Karpas-422 (cell line): ENCODE data around the gene MRGPRF. TPM values are rescaled to one million over a fixed set of nuclear protein-coding genes. Genes with fewer than 3 reads are reported as not detected.

Experiments used
- DNase-seq: peaks from one replicate; pipeline ENCODE4 v3.0.0-alpha.2; 2015
- H2AFZ ChIP-seq: fragments of 200-600 bp; sonication (generic); 2 replicates; pipeline ENCODE4 v1.6.1; 2014; ENCODE audit warnings: antibody characterized with exemption, low read length, mixed read lengths
- H3K27ac ChIP-seq: fragments of 200-600 bp; sonication (generic); 2 replicates; pipeline ENCODE4 v1.5.1; 2014; ENCODE audit warnings: mild to moderate bottlenecking, low read length, moderate library complexity
- H3K27me3 ChIP-seq: fragments of 200-600 bp; sonication (generic); 2 replicates; pipeline ENCODE4 v1.6.1; 2014; ENCODE audit warnings: low read length, mixed read lengths
- H3K36me3 ChIP-seq: fragments of 200-600 bp; sonication (generic); 2 replicates; pipeline ENCODE4 v1.6.1; 2014; ENCODE audit warnings: low read length, mixed read lengths; ENCODE audit not compliant: insufficient read depth
- H3K4me1 ChIP-seq: fragments of 200-600 bp; sonication (generic); 2 replicates; pipeline ENCODE4 v1.6.1; 2014; ENCODE audit warnings: mild to moderate bottlenecking, low read length, mixed read lengths
- H3K4me2 ChIP-seq: fragments of 200-600 bp; sonication (generic); 2 replicates; pipeline ENCODE4 v1.6.1; 2014; ENCODE audit warnings: low read length, low read depth, mild to moderate bottlenecking; ENCODE audit not compliant: poor library complexity, severe bottlenecking
- H3K4me3 ChIP-seq: fragments of 200-600 bp; sonication (generic); 2 replicates; pipeline ENCODE4 v1.5.1; 2014; ENCODE audit warnings: mild to moderate bottlenecking, antibody characterized with exemption, low read length, mixed read lengths
- H3K79me2 ChIP-seq: fragments of 200-600 bp; sonication (generic); 2 replicates; pipeline ENCODE4 v1.6.1; 2014; ENCODE audit warnings: mild to moderate bottlenecking, low read length, mixed read lengths
- H3K9ac ChIP-seq: fragments of 200-600 bp; sonication (generic); 2 replicates; pipeline ENCODE4 v1.6.0; 2014; ENCODE audit warnings: low read length
- H3K9me2 ChIP-seq: fragments of 200-600 bp; sonication (generic), shearing (Covaris generic); replicated peaks from 2 replicates; pipeline ENCODE4 v1.6.0; 2014; ENCODE audit warnings: mild to moderate bottlenecking, low read length, moderate library complexity; ENCODE audit not compliant: insufficient read depth
- H3K9me3 ChIP-seq: fragments of 300-700, 200-600 bp; sonication (generic); 2 replicates; pipeline ENCODE4 v1.6.1; 2014; ENCODE audit warnings: low read length, mixed read lengths
- H4K20me1 ChIP-seq: fragments of 200-600 bp; sonication (generic); 2 replicates; pipeline ENCODE4 v1.6.1; 2014; ENCODE audit warnings: mild to moderate bottlenecking, antibody characterized with exemption, low read length, low read depth; ENCODE audit not compliant: insufficient read depth
- total RNA-seq: library from RNA; depleted of rRNA; stranded (reverse); fragments of >200 nt; shearing (Covaris generic); gene quantifications from 2 replicates; pipeline ENCODE4 v1.2.3, GENCODE V29; 2014; ENCODE audit warnings: low replicate concordance

Gene MRGPRF
- total RNA-seq, 1 experiment from 2014 or later = not detected

- no peaks in the 10 kb centered on the region for H3K4me1 ChIP-seq
- H3K36me3 ChIP-seq = no peaks in the 10 kb centered on the region
- no peaks in the 10 kb centered on the region for H3K9me3 ChIP-seq
- no peaks in the 10 kb centered on the region for H3K9me2 ChIP-seq
- H3K4me2 ChIP-seq = no peak overlapping the region
- DNase-seq = no peak
- no peaks in the 10 kb centered on the region for H4K20me1 ChIP-seq
- no peaks in the 10 kb centered on the region for H3K79me2 ChIP-seq
- no peaks in the 10 kb centered on the region for H3K27me3 ChIP-seq
- H3K27ac ChIP-seq = no peak overlapping the region
- no peak overlapping the region for H3K9ac ChIP-seq
- H2AFZ ChIP-seq = no peak overlapping the region
- no peak overlapping the region for H3K4me3 ChIP-seq
Observed at GRCh38 chr11:69004411-69005182, 8.4 kb downstream of the MRGPRF start.

- Histone ChIP-seq H3K4me2 (no peak overlapping the region), H3K4me1 (no peaks in the 10 kb centered on the region), H3K27ac (no peak overlapping the region), H3K9ac (no peak overlapping the region), H3K27me3 (no peaks in the 10 kb centered on the region), H3K79me2 (no peaks in the 10 kb centered on the region), H3K36me3 (no peaks in the 10 kb centered on the region), H3K9me2 (no peaks in the 10 kb centered on the region), H2AFZ (no peak overlapping the region), H3K4me3 (no peak overlapping the region), H4K20me1 (no peaks in the 10 kb centered on the region), H3K9me3 (no peaks in the 10 kb centered on the region)
- no peak for DNase-seq
Observed at GRCh38 chr11:69003866-69004367, 9.1 kb downstream of the MRGPRF start.

GRCh38 chr11:69003301-69003865, 9.7 kb downstream of the MRGPRF start:
- no peak overlapping the region for H3K27ac ChIP-seq
- no peaks in the 10 kb centered on the region for H3K36me3 ChIP-seq
- H3K27me3 ChIP-seq = no peaks in the 10 kb centered on the region
- H4K20me1 ChIP-seq = no peaks in the 10 kb centered on the region
- no peaks in the 10 kb centered on the region for H3K4me1 ChIP-seq
- H3K4me3 ChIP-seq = no peak overlapping the region
- H3K9me2 ChIP-seq = no peaks in the 10 kb centered on the region
- no peak overlapping the region for H2AFZ ChIP-seq
- no peak overlapping the region for H3K9ac ChIP-seq
- H3K9me3 ChIP-seq = no peaks in the 10 kb centered on the region
- H3K79me2 ChIP-seq = no peaks in the 10 kb centered on the region
- no peak for DNase-seq
- H3K4me2 ChIP-seq = no peak overlapping the region

GRCh38 chr11:69002570-69003231, 10.3 kb downstream of the MRGPRF start:
- Histone ChIP-seq H3K4me2 (no peak overlapping the region), H2AFZ (no peak overlapping the region), H3K9ac (no peak overlapping the region), H3K36me3 (no peaks in the 10 kb centered on the region), H4K20me1 (no peaks in the 10 kb centered on the region), H3K4me1 (no peaks in the 10 kb centered on the region), H3K79me2 (no peaks in the 10 kb centered on the region), H3K4me3 (no peak overlapping the region), H3K27ac (no peak overlapping the region), H3K27me3 (no peaks in the 10 kb centered on the region), H3K9me2 (no peaks in the 10 kb centered on the region), H3K9me3 (no peaks in the 10 kb centered on the region)
- no peak for DNase-seq

GRCh38 chr11:69002110-69002569, 10.9 kb downstream of the MRGPRF start:
- H2AFZ ChIP-seq = no peak overlapping the region
- H3K9me2 ChIP-seq = no peaks in the 10 kb centered on the region
- H3K4me1 ChIP-seq = no peaks in the 10 kb centered on the region
- no peaks in the 10 kb centered on the region for H3K27me3 ChIP-seq
- DNase-seq = no peak
- no peaks in the 10 kb centered on the region for H4K20me1 ChIP-seq
- no peak overlapping the region for H3K4me3 ChIP-seq
- no peaks in the 10 kb centered on the region for H3K9me3 ChIP-seq
- no peak overlapping the region for H3K4me2 ChIP-seq
- H3K36me3 ChIP-seq = no peaks in the 10 kb centered on the region
- H3K27ac ChIP-seq = no peak overlapping the region
- no peaks in the 10 kb centered on the region for H3K79me2 ChIP-seq
- no peak overlapping the region for H3K9ac ChIP-seq

GRCh38 chr11:69001243-69002081, 11.6 kb downstream of the MRGPRF start:
- no peaks in the 10 kb centered on the region for H3K27me3 ChIP-seq
- no peaks in the 10 kb centered on the region for H3K9me3 ChIP-seq
- H3K27ac ChIP-seq = no peak overlapping the region
- no peak overlapping the region for H3K4me2 ChIP-seq
- H3K4me3 ChIP-seq = no peak overlapping the region
- DNase-seq = no peak
- no peaks in the 10 kb centered on the region for H3K4me1 ChIP-seq
- H4K20me1 ChIP-seq = no peaks in the 10 kb centered on the region
- no peak overlapping the region for H3K9ac ChIP-seq
- no peaks in the 10 kb centered on the region for H3K79me2 ChIP-seq
- no peaks in the 10 kb centered on the region for H3K36me3 ChIP-seq
- H3K9me2 ChIP-seq = no peaks in the 10 kb centered on the region
- H2AFZ ChIP-seq = no peak overlapping the region

- Histone ChIP-seq H3K4me2 (no peak overlapping the region), H2AFZ (no peak overlapping the region), H3K36me3 (no peaks in the 10 kb centered on the region), H3K4me3 (no peak overlapping the region), H3K4me1 (no peaks in the 10 kb centered on the region), H3K27me3 (no peaks in the 10 kb centered on the region), H3K9ac (no peak overlapping the region), H3K79me2 (no peaks in the 10 kb centered on the region), H3K9me2 (no peaks in the 10 kb centered on the region), H4K20me1 (no peaks in the 10 kb centered on the region), H3K27ac (no peak overlapping the region), H3K9me3 (no peaks in the 10 kb centered on the region)
- no peak for DNase-seq
Observed at GRCh38 chr11:69000831-69001242, 12.2 kb downstream of the MRGPRF start.
